Measurements from ENCODE around the gene MON1B.
"Not testable (repeated sequence)": the region's sequence is repeated elsewhere in the genome, so short reads cannot be mapped to it uniquely, and the experiment has no call there.

Gene MON1B

GRCh38 chr16:77190478-77191258 lies at the start of gene MON1B:
TSS of gene MON1B (plus strand) at chr16:77191190. CDS start at chr16:77191486, 296 bp downstream.
- peak within 1 kb of the TSS; percentile 97 for H3K4me3 ChIP-seq (ENCODE audit: low read depth, low read length)
- H3K79me2 ChIP-seq (ENCODE audit: control insufficient read depth, insufficient read depth, low read length, unreplicated experiment): peaks cover 23% of the 10 kb centered on the region
- peak within 1 kb of the TSS; percentile 83 for H3K27ac ChIP-seq (ENCODE audit: low read depth, low read length)
- peaks cover 8% of the 10 kb centered on the region for H3K4me1 ChIP-seq (ENCODE audit: control insufficient read depth, insufficient read depth, low read length, unreplicated experiment)
- H3K36me3 ChIP-seq (ENCODE audit: insufficient read depth, low read length): no peaks in the 10 kb centered on the region
- no peaks in the 10 kb centered on the region for H3K27me3 ChIP-seq (ENCODE audit: insufficient read depth, low read length)
- peak within 1 kb of the TSS; percentile 95 for H2AFZ ChIP-seq (ENCODE audit: low read length, unreplicated experiment)

GRCh38 chr16:77143364-77143763 lies 47.6 kb upstream of the MON1B start:
- peaks cover 4% of the 10 kb centered on the region; the same call in 1 of the 2 replicates for H3K27me3 ChIP-seq (ENCODE audit: insufficient read depth, low read length)
- no peak overlapping the region for H2AFZ ChIP-seq (ENCODE audit: low read length, unreplicated experiment)
- no peaks in the 10 kb centered on the region for H3K79me2 ChIP-seq (ENCODE audit: control insufficient read depth, insufficient read depth, low read length, unreplicated experiment)

GRCh38 chr16:77148121-77148520 lies 42.9 kb upstream of the MON1B start:
- Histone ChIP-seq H3K36me3 (ENCODE audit: insufficient read depth, low read length) (no peaks in the 10 kb centered on the region), H3K4me1 (ENCODE audit: control insufficient read depth, insufficient read depth, low read length, unreplicated experiment) (no peaks in the 10 kb centered on the region), H3K27ac (ENCODE audit: low read depth, low read length) (no peak overlapping the region), H3K79me2 (ENCODE audit: control insufficient read depth, insufficient read depth, low read length, unreplicated experiment) (no peaks in the 10 kb centered on the region), H3K27me3 (ENCODE audit: insufficient read depth, low read length) (peaks cover 8% of the 10 kb centered on the region; the same call in 1 of the 2 replicates), H2AFZ (ENCODE audit: low read length, unreplicated experiment) (no peak overlapping the region), H3K4me3 (ENCODE audit: low read depth, low read length) (no peak overlapping the region)

More at GRCh38 chr16:77143364-77143763, 47.6 kb upstream of the MON1B start:
- no peak overlapping the region for H3K4me3 ChIP-seq (ENCODE audit: low read depth, low read length)
- no peak overlapping the region for H3K27ac ChIP-seq (ENCODE audit: low read depth, low read length)
- no peaks in the 10 kb centered on the region for H3K4me1 ChIP-seq (ENCODE audit: control insufficient read depth, insufficient read depth, low read length, unreplicated experiment)
- no peaks in the 10 kb centered on the region for H3K36me3 ChIP-seq (ENCODE audit: insufficient read depth, low read length)

GRCh38 chr16:77157346-77158058 lies 33.5 kb upstream of the MON1B start:
- peaks cover 63% of the 10 kb centered on the region for H3K27me3 ChIP-seq (ENCODE audit: insufficient read depth, low read length)
- H3K27ac ChIP-seq (ENCODE audit: low read depth, low read length): no peak overlapping the region

GRCh38 chr16:77158293-77158692 lies 32.7 kb upstream of the MON1B start:
- no peak overlapping the region for H3K4me3 ChIP-seq (ENCODE audit: low read depth, low read length)
- H3K27ac ChIP-seq (ENCODE audit: low read depth, low read length): no peak overlapping the region
- no peaks in the 10 kb centered on the region for H3K79me2 ChIP-seq (ENCODE audit: control insufficient read depth, insufficient read depth, low read length, unreplicated experiment)
- H3K4me1 ChIP-seq (ENCODE audit: control insufficient read depth, insufficient read depth, low read length, unreplicated experiment): no peaks in the 10 kb centered on the region
- peaks cover 65% of the 10 kb centered on the region for H3K27me3 ChIP-seq (ENCODE audit: insufficient read depth, low read length)
- no peak overlapping the region for H2AFZ ChIP-seq (ENCODE audit: low read length, unreplicated experiment)
- no peaks in the 10 kb centered on the region for H3K36me3 ChIP-seq (ENCODE audit: insufficient read depth, low read length)

More at GRCh38 chr16:77157346-77158058, 33.5 kb upstream of the MON1B start:
- no peaks in the 10 kb centered on the region for H3K36me3 ChIP-seq (ENCODE audit: insufficient read depth, low read length)
- no peak overlapping the region for H3K4me3 ChIP-seq (ENCODE audit: low read depth, low read length)
- H3K79me2 ChIP-seq (ENCODE audit: control insufficient read depth, insufficient read depth, low read length, unreplicated experiment): no peaks in the 10 kb centered on the region
- no peaks in the 10 kb centered on the region for H3K4me1 ChIP-seq (ENCODE audit: control insufficient read depth, insufficient read depth, low read length, unreplicated experiment)
- H2AFZ ChIP-seq (ENCODE audit: low read length, unreplicated experiment): no peak overlapping the region

- Histone ChIP-seq H3K27me3 (ENCODE audit: insufficient read depth, low read length) (peaks cover 77% of the 10 kb centered on the region), H3K27ac (ENCODE audit: low read depth, low read length) (no peak overlapping the region), H3K36me3 (ENCODE audit: insufficient read depth, low read length) (no peaks in the 10 kb centered on the region), H3K79me2 (ENCODE audit: control insufficient read depth, insufficient read depth, low read length, unreplicated experiment) (no peaks in the 10 kb centered on the region), H3K4me1 (ENCODE audit: control insufficient read depth, insufficient read depth, low read length, unreplicated experiment) (no peaks in the 10 kb centered on the region), H2AFZ (ENCODE audit: low read length, unreplicated experiment) (no peak overlapping the region), H3K4me3 (ENCODE audit: low read depth, low read length) (no peak overlapping the region)
Measured at GRCh38 chr16:77165006-77165405, 26.0 kb upstream of the MON1B start.

- H3K27ac ChIP-seq (ENCODE audit: low read depth, low read length); H3K79me2 ChIP-seq (ENCODE audit: control insufficient read depth, insufficient read depth, low read length, unreplicated experiment); H3K4me3 ChIP-seq (ENCODE audit: low read depth, low read length); H3K4me1 ChIP-seq (ENCODE audit: control insufficient read depth, insufficient read depth, low read length, unreplicated experiment); H2AFZ ChIP-seq (ENCODE audit: low read length, unreplicated experiment); H3K36me3 ChIP-seq (ENCODE audit: insufficient read depth, low read length): not testable (repeated sequence)
- H3K27me3 ChIP-seq (ENCODE audit: insufficient read depth, low read length): peaks cover 72% of the 10 kb centered on the region
Measured at GRCh38 chr16:77165536-77166236, 25.3 kb upstream of the MON1B start.

GRCh38 chr16:77166726-77167125 lies 24.3 kb upstream of the MON1B start:
- Histone ChIP-seq H3K27me3 (ENCODE audit: insufficient read depth, low read length) (peaks cover 64% of the 10 kb centered on the region), H3K27ac (ENCODE audit: low read depth, low read length) (no peak overlapping the region), H3K4me1 (ENCODE audit: control insufficient read depth, insufficient read depth, low read length, unreplicated experiment) (no peaks in the 10 kb centered on the region), H3K4me3 (ENCODE audit: low read depth, low read length) (no peak overlapping the region), H3K79me2 (ENCODE audit: control insufficient read depth, insufficient read depth, low read length, unreplicated experiment) (no peaks in the 10 kb centered on the region), H2AFZ (ENCODE audit: low read length, unreplicated experiment) (no peak overlapping the region), H3K36me3 (ENCODE audit: insufficient read depth, low read length) (no peaks in the 10 kb centered on the region)

GRCh38 chr16:77168901-77169300 lies 22.1 kb upstream of the MON1B start:
- Histone ChIP-seq H3K27me3 (ENCODE audit: insufficient read depth, low read length) (peaks cover 56% of the 10 kb centered on the region), H2AFZ (ENCODE audit: low read length, unreplicated experiment) (no peak overlapping the region), H3K4me1 (ENCODE audit: control insufficient read depth, insufficient read depth, low read length, unreplicated experiment) (no peaks in the 10 kb centered on the region), H3K79me2 (ENCODE audit: control insufficient read depth, insufficient read depth, low read length, unreplicated experiment) (no peaks in the 10 kb centered on the region), H3K27ac (ENCODE audit: low read depth, low read length) (no peak overlapping the region), H3K36me3 (ENCODE audit: insufficient read depth, low read length) (no peaks in the 10 kb centered on the region), H3K4me3 (ENCODE audit: low read depth, low read length) (no peak overlapping the region)

- no peaks in the 10 kb centered on the region for H3K79me2 ChIP-seq (ENCODE audit: control insufficient read depth, insufficient read depth, low read length, unreplicated experiment)
- H3K27me3 ChIP-seq (ENCODE audit: insufficient read depth, low read length): peaks cover 51% of the 10 kb centered on the region
- no peaks in the 10 kb centered on the region for H3K4me1 ChIP-seq (ENCODE audit: control insufficient read depth, insufficient read depth, low read length, unreplicated experiment)
- H3K36me3 ChIP-seq (ENCODE audit: insufficient read depth, low read length): no peaks in the 10 kb centered on the region
- no peak overlapping the region for H3K27ac ChIP-seq (ENCODE audit: low read depth, low read length)
- no peak overlapping the region for H2AFZ ChIP-seq (ENCODE audit: low read length, unreplicated experiment)
- no peak overlapping the region for H3K4me3 ChIP-seq (ENCODE audit: low read depth, low read length)
Measured at GRCh38 chr16:77169650-77170236, 21.2 kb upstream of the MON1B start.
